SK-N-MC (cell line): ENCODE results near the gene ZFYVE16.

Experiments used
- EZH2 ChIP-seq: fragments of 200-600 bp; sonication (generic); IDR thresholded peaks from one replicate; pipeline ENCODE4 v1.6.1; 2017; ENCODE audit warnings: antibody characterized with exemption
- FOXP2 ChIP-seq: optimal IDR thresholded peaks from 2 replicates; pipeline ENCODE3; 2011; ENCODE audit warnings: mild to moderate bottlenecking, moderate library complexity; ENCODE audit not compliant: insufficient read depth; ENCODE audit errors: extremely low read length, control extremely low read depth
- POLR2AphosphoS5 ChIP-seq: IDR thresholded peaks from 2 replicates; pipeline ENCODE4 v1.6.1; 2012; ENCODE audit warnings: mild to moderate bottlenecking, low read depth, low read length, borderline replicate concordance

GRCh38 chr5:80516826-80517225, 109.0 kb downstream of the ZFYVE16 start:
- no peak for TF ChIP-seq POLR2AphosphoS5
- TF ChIP-seq EZH2: no peak
- TF ChIP-seq FOXP2: no peak
